GM12875 (cell line): Measurements from ENCODE around the gene TPMT.

ENCODE experiments used
- H3K4me3 ChIP-seq: one replicate; pipeline ENCODE4 v1.5.1; 2011; ENCODE audit warnings: low read depth, low read length, control low read depth
- CTCF ChIP-seq: IDR thresholded peaks from 2 replicates; pipeline ENCODE4 v1.5.1; 2011; ENCODE audit warnings: low read depth, mild to moderate bottlenecking, control low read depth, inconsistent platforms, low read length, moderate library complexity, borderline replicate concordance; ENCODE audit not compliant: insufficient read depth

The TPMT gene

GRCh38 chr6:18171871-18172270 is 17.0 kb upstream of the TPMT start:
- TF ChIP-seq CTCF: no peak
- no peak overlapping the region for H3K4me3 ChIP-seq

- H3K4me3 ChIP-seq: no peak overlapping the region
- no peak for TF ChIP-seq CTCF
Observed at GRCh38 chr6:18168264-18168663, 13.4 kb upstream of the TPMT start.

- TF ChIP-seq CTCF: no peak
- H3K4me3 ChIP-seq: no peak overlapping the region
Observed at GRCh38 chr6:18166312-18167036, 11.6 kb upstream of the TPMT start.

GRCh38 chr6:18165751-18166150 is 10.9 kb upstream of the TPMT start:
- H3K4me3 ChIP-seq: no peak overlapping the region
- no peak for TF ChIP-seq CTCF

GRCh38 chr6:18162401-18162800 is 7.5 kb upstream of the TPMT start:
- H3K4me3 ChIP-seq: no peak overlapping the region
- TF ChIP-seq CTCF: no peak

GRCh38 chr6:18161431-18161830 is 6.6 kb upstream of the TPMT start:
- TF ChIP-seq CTCF: no peak

GRCh38 chr6:18160911-18161310 is 6.0 kb upstream of the TPMT start:
- TF ChIP-seq CTCF: no peak

More at GRCh38 chr6:18161431-18161830, 6.6 kb upstream of the TPMT start:
- no peak overlapping the region for H3K4me3 ChIP-seq

More at GRCh38 chr6:18160911-18161310, 6.0 kb upstream of the TPMT start:
- H3K4me3 ChIP-seq: no peak overlapping the region
